MM.1S (cell line): Measurements from ENCODE around the gene BRIP1.

Experiments used
- EZH2 ChIP-seq: fragments of 300-600 bp; sonication (generic); optimal IDR thresholded peaks from 2 replicates; pipeline ENCODE3; 2017; ENCODE audit warnings: low read depth, mild to moderate bottlenecking, antibody characterized with exemption, low read length, mixed read lengths
- TF ChIP-seq, protein P1 (sequence below): fragments of 300-600 bp; sonication (generic); IDR thresholded peaks from 2 replicates; pipeline ENCODE4 v1.5.1; 2016; ENCODE audit warnings: antibody characterized with exemption, low read length, mixed read lengths

DNA sequence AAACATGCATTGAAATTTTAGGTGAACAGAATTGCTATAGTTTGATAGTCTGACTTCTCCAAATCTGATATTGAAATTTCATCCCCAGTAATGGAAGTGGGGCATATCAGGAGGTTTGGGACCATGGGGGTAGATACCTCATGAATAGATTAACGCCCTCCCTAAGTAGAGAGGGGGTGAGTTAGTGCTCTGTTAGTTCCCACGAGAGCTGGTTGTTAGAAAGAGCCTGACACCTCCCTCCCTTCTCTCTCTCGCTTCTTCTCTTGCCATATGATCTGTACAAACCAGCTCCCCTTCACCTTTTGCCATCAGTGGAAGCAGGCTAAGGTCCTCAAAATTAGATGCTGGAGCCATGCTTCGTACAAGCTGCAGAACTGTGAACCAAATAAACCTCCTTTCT, 78.8 kb downstream of the BRIP1 start:
- TF ChIP-seq EZH2: no peak
- TF ChIP-seq, protein P1, sequence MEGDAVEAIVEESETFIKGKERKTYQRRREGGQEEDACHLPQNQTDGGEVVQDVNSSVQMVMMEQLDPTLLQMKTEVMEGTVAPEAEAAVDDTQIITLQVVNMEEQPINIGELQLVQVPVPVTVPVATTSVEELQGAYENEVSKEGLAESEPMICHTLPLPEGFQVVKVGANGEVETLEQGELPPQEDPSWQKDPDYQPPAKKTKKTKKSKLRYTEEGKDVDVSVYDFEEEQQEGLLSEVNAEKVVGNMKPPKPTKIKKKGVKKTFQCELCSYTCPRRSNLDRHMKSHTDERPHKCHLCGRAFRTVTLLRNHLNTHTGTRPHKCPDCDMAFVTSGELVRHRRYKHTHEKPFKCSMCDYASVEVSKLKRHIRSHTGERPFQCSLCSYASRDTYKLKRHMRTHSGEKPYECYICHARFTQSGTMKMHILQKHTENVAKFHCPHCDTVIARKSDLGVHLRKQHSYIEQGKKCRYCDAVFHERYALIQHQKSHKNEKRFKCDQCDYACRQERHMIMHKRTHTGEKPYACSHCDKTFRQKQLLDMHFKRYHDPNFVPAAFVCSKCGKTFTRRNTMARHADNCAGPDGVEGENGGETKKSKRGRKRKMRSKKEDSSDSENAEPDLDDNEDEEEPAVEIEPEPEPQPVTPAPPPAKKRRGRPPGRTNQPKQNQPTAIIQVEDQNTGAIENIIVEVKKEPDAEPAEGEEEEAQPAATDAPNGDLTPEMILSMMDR: no peak
